KMS-11 (cell line): ENCODE data around the gene BTD.

Source experiments
- H2AFZ ChIP-seq: fragments of 200-600 bp; sonication (generic); 2 replicates; pipeline ENCODE4 v1.6.1; 2016; ENCODE audit warnings: antibody characterized with exemption, mixed run types, low read depth
- H3K27ac ChIP-seq: fragments of 200-600 bp; sonication (generic); 2 replicates; pipeline ENCODE4 v1.6.1; 2016; ENCODE audit warnings: mild to moderate bottlenecking, mixed run types
- H3K27me3 ChIP-seq: fragments of 200-600 bp; sonication (generic); 2 replicates; pipeline ENCODE4 v1.6.1; 2017; ENCODE audit warnings: mild to moderate bottlenecking, low read depth, mixed run types, moderate library complexity; ENCODE audit not compliant: insufficient read depth
- H3K36me3 ChIP-seq: fragments of 200-600 bp; sonication (generic); 2 replicates; pipeline ENCODE4 v1.6.1; 2017; ENCODE audit warnings: mild to moderate bottlenecking, mixed run types; ENCODE audit not compliant: insufficient read depth
- H3K4me1 ChIP-seq: fragments of 200-600 bp; sonication (generic); 2 replicates; pipeline ENCODE4 v1.6.1; 2016; ENCODE audit warnings: mild to moderate bottlenecking, low read depth, mixed run types; ENCODE audit not compliant: poor library complexity, severe bottlenecking
- H3K4me2 ChIP-seq: fragments of 200-600 bp; sonication (generic); 2 replicates; pipeline ENCODE4 v1.7.0; 2016; ENCODE audit warnings: mild to moderate bottlenecking, mixed run types
- H3K4me3 ChIP-seq: fragments of 200-600 bp; sonication (generic); IDR thresholded peaks from 2 replicates; pipeline ENCODE4 v1.6.1; 2017; ENCODE audit warnings: low read depth, low read length, mixed read lengths; ENCODE audit not compliant: insufficient read depth
- H3K79me2 ChIP-seq: fragments of 200-600 bp; sonication (generic); 2 replicates; pipeline ENCODE4 v1.6.1; 2016; ENCODE audit warnings: low read depth, mixed run types; ENCODE audit not compliant: insufficient read depth
- H3K9ac ChIP-seq: fragments of 200-600 bp; sonication (generic); 2 replicates; pipeline ENCODE4 v1.6.1; 2016; ENCODE audit warnings: mild to moderate bottlenecking, mixed run types
- H4K20me1 ChIP-seq: fragments of 200-600 bp; sonication (generic); 2 replicates; pipeline ENCODE4 v1.6.1; 2016; ENCODE audit warnings: mild to moderate bottlenecking, mixed run types; ENCODE audit not compliant: insufficient read depth
- CTCF ChIP-seq: fragments of 200-600 bp; sonication (generic); conservative IDR thresholded peaks from 2 replicates; pipeline ENCODE4 v1.6.1; 2017; ENCODE audit warnings: low read depth, mild to moderate bottlenecking, antibody characterized with exemption, low read length, moderate library complexity, mixed read lengths

BTD gene

GRCh38 chr3:15656342-15656741, 54.8 kb downstream of the BTD start:
- Histone ChIP-seq H3K4me3 (no peak overlapping the region), H3K27ac (no peak overlapping the region), H4K20me1 (no peaks in the 10 kb centered on the region), H3K36me3 (no peaks in the 10 kb centered on the region), H3K9ac (no peak overlapping the region), H3K79me2 (no peaks in the 10 kb centered on the region), H3K4me2 (no peak overlapping the region), H2AFZ (no peak overlapping the region), H3K4me1 (no peaks in the 10 kb centered on the region), H3K27me3 (no peaks in the 10 kb centered on the region)
- TF ChIP-seq CTCF: no peak

- Histone ChIP-seq H3K9ac (no peak overlapping the region), H3K4me3 (no peak overlapping the region), H3K27me3 (no peaks in the 10 kb centered on the region), H2AFZ (no peak overlapping the region), H4K20me1 (no peaks in the 10 kb centered on the region), H3K79me2 (no peaks in the 10 kb centered on the region), H3K27ac (no peak overlapping the region), H3K4me2 (no peak overlapping the region), H3K36me3 (no peaks in the 10 kb centered on the region), H3K4me1 (no peaks in the 10 kb centered on the region)
- no peak for TF ChIP-seq CTCF
These were observed 55.5 kb downstream of the BTD start for GRCh38 chr3:15657016-15657415.

- Histone ChIP-seq H3K4me2 (no peak overlapping the region), H3K9ac (no peak overlapping the region), H3K79me2 (no peaks in the 10 kb centered on the region), H3K27me3 (no peaks in the 10 kb centered on the region), H2AFZ (no peak overlapping the region), H3K36me3 (no peaks in the 10 kb centered on the region), H3K4me1 (no peaks in the 10 kb centered on the region), H3K27ac (no peak overlapping the region), H3K4me3 (no peak overlapping the region), H4K20me1 (no peaks in the 10 kb centered on the region)
- TF ChIP-seq CTCF: no peak
These were observed 57.9 kb downstream of the BTD start for GRCh38 chr3:15659254-15659975.

- H3K27me3 ChIP-seq: no peaks in the 10 kb centered on the region
- H4K20me1 ChIP-seq: no peaks in the 10 kb centered on the region
- H3K79me2 ChIP-seq: no peaks in the 10 kb centered on the region
- H3K9ac ChIP-seq: no peak overlapping the region
- TF ChIP-seq CTCF: no peak
- no peak overlapping the region for H3K27ac ChIP-seq
- no peak overlapping the region for H3K4me2 ChIP-seq
- H2AFZ ChIP-seq: no peak overlapping the region
- no peaks in the 10 kb centered on the region for H3K36me3 ChIP-seq
- H3K4me3 ChIP-seq: no peak overlapping the region
- no peaks in the 10 kb centered on the region for H3K4me1 ChIP-seq
These were observed 58.8 kb downstream of the BTD start for GRCh38 chr3:15660055-15660935.
